Measurements from ENCODE around the gene DMP1.

Gene DMP1

DNA sequence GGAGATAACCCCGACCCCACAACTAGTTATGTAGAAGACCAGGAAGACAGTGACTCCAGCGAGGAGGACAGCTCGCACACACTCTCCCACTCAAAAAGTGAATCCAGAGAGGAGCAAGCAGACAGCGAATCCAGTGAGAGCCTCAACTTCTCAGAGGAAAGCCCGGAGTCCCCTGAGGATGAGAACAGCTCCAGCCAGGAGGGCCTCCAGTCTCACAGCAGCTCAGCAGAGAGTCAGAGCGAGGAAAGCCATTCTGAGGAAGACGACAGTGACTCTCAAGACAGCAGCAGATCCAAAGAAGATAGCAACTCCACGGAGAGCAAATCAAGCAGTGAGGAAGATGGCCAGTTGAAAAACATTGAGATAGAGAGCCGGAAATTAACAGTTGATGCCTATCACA, 12.8 kb downstream of the DMP1 start:
- no peak overlapping the region for H3K27ac ChIP-seq (ENCODE audit: low read depth, low read length, poor library complexity, severe bottlenecking)
- no peak overlapping the region for H3K4me2 ChIP-seq (ENCODE audit: low read length)
- H3K27me3 ChIP-seq (ENCODE audit: insufficient read depth, low read length), result no peaks in the 10 kb centered on the region
- no peaks in the 10 kb centered on the region for H3K4me1 ChIP-seq (ENCODE audit: insufficient read depth, low read length, severe bottlenecking)
- no peaks in the 10 kb centered on the region for H3K9me2 ChIP-seq (ENCODE audit: low read depth, low read length)
- TF ChIP-seq, protein P1, sequence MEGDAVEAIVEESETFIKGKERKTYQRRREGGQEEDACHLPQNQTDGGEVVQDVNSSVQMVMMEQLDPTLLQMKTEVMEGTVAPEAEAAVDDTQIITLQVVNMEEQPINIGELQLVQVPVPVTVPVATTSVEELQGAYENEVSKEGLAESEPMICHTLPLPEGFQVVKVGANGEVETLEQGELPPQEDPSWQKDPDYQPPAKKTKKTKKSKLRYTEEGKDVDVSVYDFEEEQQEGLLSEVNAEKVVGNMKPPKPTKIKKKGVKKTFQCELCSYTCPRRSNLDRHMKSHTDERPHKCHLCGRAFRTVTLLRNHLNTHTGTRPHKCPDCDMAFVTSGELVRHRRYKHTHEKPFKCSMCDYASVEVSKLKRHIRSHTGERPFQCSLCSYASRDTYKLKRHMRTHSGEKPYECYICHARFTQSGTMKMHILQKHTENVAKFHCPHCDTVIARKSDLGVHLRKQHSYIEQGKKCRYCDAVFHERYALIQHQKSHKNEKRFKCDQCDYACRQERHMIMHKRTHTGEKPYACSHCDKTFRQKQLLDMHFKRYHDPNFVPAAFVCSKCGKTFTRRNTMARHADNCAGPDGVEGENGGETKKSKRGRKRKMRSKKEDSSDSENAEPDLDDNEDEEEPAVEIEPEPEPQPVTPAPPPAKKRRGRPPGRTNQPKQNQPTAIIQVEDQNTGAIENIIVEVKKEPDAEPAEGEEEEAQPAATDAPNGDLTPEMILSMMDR (IDR thresholded peaks at IDR 0.05; ENCODE audit: low read length), result no peak
- no peak for TF ChIP-seq EZH2 (IDR thresholded peaks at IDR 0.05; ENCODE audit: borderline replicate concordance, low read length)
- no peaks in the 10 kb centered on the region for H3K9me3 ChIP-seq (ENCODE audit: low read length)
- H3K79me2 ChIP-seq (ENCODE audit: insufficient read depth, low read length), result no peaks in the 10 kb centered on the region
- H3K9ac ChIP-seq (ENCODE audit: low read length), result no peak overlapping the region
- no peaks in the 10 kb centered on the region for H3K36me3 ChIP-seq (ENCODE audit: insufficient read depth, low read length)
- H3F3A ChIP-seq (ENCODE audit: insufficient read depth, low read length), result no peaks in the 10 kb centered on the region
- no peak overlapping the region for H3K4me3 ChIP-seq (ENCODE audit: low read depth, low read length, poor library complexity, severe bottlenecking)
- no peaks in the 10 kb centered on the region for H4K20me1 ChIP-seq (ENCODE audit: insufficient read depth, low read length)
- no peak overlapping the region for H2AFZ ChIP-seq (ENCODE audit: low read length)

- H3F3A ChIP-seq (ENCODE audit: insufficient read depth, low read length), result no peaks in the 10 kb centered on the region
- no peaks in the 10 kb centered on the region for H3K9me2 ChIP-seq (ENCODE audit: low read depth, low read length)
- no peak overlapping the region for H3K9ac ChIP-seq (ENCODE audit: low read length)
- H3K9me3 ChIP-seq (ENCODE audit: low read length), result no peaks in the 10 kb centered on the region
- no peaks in the 10 kb centered on the region for H3K27me3 ChIP-seq (ENCODE audit: insufficient read depth, low read length)
- H3K4me1 ChIP-seq (ENCODE audit: insufficient read depth, low read length, severe bottlenecking), result no peaks in the 10 kb centered on the region
- H3K79me2 ChIP-seq (ENCODE audit: insufficient read depth, low read length), result no peaks in the 10 kb centered on the region
- H4K20me1 ChIP-seq (ENCODE audit: insufficient read depth, low read length), result no peaks in the 10 kb centered on the region
- H3K4me3 ChIP-seq (ENCODE audit: low read depth, low read length, poor library complexity, severe bottlenecking), result no peak overlapping the region
- TF ChIP-seq, protein P1 (IDR thresholded peaks at IDR 0.05; ENCODE audit: low read length), result no peak
- no peak for TF ChIP-seq EZH2 (IDR thresholded peaks at IDR 0.05; ENCODE audit: borderline replicate concordance, low read length)
- H3K36me3 ChIP-seq (ENCODE audit: insufficient read depth, low read length), result no peaks in the 10 kb centered on the region
- no peak overlapping the region for H3K4me2 ChIP-seq (ENCODE audit: low read length)
- H2AFZ ChIP-seq (ENCODE audit: low read length), result no peak overlapping the region
- H3K27ac ChIP-seq (ENCODE audit: low read depth, low read length, poor library complexity, severe bottlenecking), result no peak overlapping the region
Observed at GRCh38 chr4:87669373-87669772, 19.3 kb downstream of the DMP1 start.

- Histone ChIP-seq H3K9ac (ENCODE audit: low read length) (no peak overlapping the region), H3K4me3 (ENCODE audit: low read depth, low read length, poor library complexity, severe bottlenecking) (no peak overlapping the region), H3K79me2 (ENCODE audit: insufficient read depth, low read length) (no peaks in the 10 kb centered on the region), H2AFZ (ENCODE audit: low read length) (no peak overlapping the region), H4K20me1 (ENCODE audit: insufficient read depth, low read length) (no peaks in the 10 kb centered on the region), H3K36me3 (ENCODE audit: insufficient read depth, low read length) (no peaks in the 10 kb centered on the region), H3K27ac (ENCODE audit: low read depth, low read length, poor library complexity, severe bottlenecking) (no peak overlapping the region), H3K9me2 (ENCODE audit: low read depth, low read length) (no peaks in the 10 kb centered on the region), H3F3A (ENCODE audit: insufficient read depth, low read length) (no peaks in the 10 kb centered on the region), H3K4me1 (ENCODE audit: insufficient read depth, low read length, severe bottlenecking) (no peaks in the 10 kb centered on the region), H3K9me3 (ENCODE audit: low read length) (no peaks in the 10 kb centered on the region), H3K27me3 (ENCODE audit: insufficient read depth, low read length) (no peaks in the 10 kb centered on the region), H3K4me2 (ENCODE audit: low read length) (no peak overlapping the region)
- no peak for TF ChIP-seq EZH2 (IDR thresholded peaks at IDR 0.05; ENCODE audit: borderline replicate concordance, low read length)
- TF ChIP-seq, protein P1 (IDR thresholded peaks at IDR 0.05; ENCODE audit: low read length), result no peak
Observed at GRCh38 chr4:87677731-87678130, 27.7 kb downstream of the DMP1 start.

Data from OCI-LY1 (cell line).